HG03103 (cell line): ENCODE measurements around the gene TTLL10.

Source experiments
- ATAC-seq: cut with Tn5 transposase; IDR thresholded peaks from one replicate; pipeline ENCODE4 v1.9.1; 2021; ENCODE audit warnings: low read depth; ENCODE audit not compliant: unreplicated experiment

The TTLL10 gene

GRCh38 chr1:1203561-1204424 is 30.1 kb downstream of the TTLL10 start:
- ATAC-seq, result no peak

DNA sequence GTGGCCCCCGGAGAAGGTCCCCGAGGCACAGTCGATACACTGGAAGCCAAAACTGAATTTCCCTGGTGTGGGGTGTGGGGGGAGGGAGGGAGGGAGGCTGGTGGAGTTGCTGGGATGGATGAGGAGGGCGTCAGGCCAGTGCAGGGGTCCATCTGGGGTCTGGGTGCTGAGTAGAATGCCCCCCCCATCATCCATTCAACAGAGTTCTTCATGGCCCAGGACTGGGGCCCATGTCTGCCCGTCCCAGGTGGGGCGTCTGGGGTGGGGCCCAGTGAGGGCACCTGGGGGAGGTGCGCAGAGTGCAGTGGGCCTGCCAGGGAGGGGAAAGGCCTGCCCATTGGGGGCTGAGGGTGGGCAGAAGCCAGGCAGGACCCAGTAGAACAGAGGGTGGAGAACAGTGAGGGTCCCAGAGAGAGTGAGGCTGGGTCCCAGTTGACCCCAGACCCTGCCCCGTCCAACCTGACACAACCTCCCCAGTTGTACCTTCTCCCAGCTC is 30.8 kb downstream of the TTLL10 start:
- ATAC-seq, result no peak

DNA sequence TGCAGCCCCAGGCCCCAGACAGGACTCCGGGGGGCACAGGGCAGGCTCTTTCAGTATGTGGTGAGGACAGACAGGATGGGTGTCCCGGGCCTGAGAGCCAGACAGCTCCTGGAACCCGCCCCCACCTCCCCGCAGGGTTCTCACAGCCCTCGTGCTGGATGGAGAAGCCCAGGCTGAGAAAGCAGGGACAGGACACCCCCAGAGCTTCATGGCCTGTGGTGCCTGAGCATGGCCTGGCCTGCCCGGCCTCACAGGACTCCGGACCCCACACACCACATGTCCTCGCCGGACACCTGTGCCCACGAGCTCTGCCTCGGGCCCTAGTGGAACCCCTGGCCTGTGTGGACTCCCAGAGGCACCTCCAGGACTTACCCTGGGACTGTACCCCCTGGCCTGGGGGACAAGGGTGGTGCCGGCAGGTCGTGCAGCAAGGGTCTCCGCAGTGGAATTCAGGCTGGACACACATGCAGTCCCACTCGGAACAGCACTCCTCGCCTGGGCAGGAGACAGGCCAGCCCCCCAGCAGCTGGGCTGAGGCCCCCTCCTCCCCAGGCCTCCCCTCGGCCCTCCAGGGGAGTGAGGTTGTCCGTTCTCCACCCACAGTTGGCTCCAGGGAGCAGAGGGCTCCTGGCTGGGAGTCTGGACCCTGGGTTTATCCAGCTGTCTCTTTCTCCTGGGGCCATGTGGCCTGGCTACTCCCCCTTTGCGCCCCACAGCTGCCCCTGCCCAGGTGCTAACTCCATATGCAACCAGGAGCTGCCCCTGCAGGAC is 31.5 kb downstream of the TTLL10 start:
- ATAC-seq, result no peak

- no peak for ATAC-seq
Measured at GRCh38 chr1:1205769-1206375, 32.2 kb downstream of the TTLL10 start.

DNA sequence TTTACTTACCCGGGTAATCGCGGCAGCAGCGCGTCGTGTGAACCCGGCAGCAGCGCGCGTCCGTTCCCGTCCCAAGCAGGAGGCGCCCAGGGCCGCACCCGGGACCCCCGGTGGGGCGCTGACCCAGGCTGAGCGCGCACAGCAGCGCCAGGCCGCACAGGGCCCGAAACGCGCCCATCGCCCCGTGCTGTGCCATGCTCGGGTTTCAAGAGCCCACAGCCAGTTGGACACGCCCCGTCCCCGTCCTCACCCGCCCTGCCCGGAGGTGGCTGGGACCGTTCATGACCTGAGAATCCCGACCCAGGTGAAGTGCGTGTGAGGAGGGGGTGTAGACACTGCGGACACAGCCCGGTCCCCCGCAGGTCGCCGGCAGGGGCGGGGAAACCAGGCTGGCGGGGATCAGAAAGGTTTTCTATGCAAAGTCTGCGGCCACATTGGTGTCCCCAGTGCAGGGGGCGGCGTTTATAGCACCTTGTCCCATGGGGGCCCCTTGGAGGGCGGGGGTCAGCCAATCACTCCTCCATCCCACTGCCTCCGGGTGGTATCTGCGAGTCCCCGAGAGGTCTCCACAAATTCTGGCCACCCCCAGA is 32.8 kb downstream of the TTLL10 start, which contains the start of gene TNFRSF18:
Gene TNFRSF18, minus strand, starts transcription at position 217 of the 590 bp plus-strand sequence. Its CDS starts 21 bp downstream, at position 196.
- ATAC-seq, result no peak

- ATAC-seq, result no peak
Measured at GRCh38 chr1:1206966-1207531, 33.4 kb downstream of the TTLL10 start.

- ATAC-seq, result no peak
Measured at GRCh38 chr1:1207571-1207892, 33.9 kb downstream of the TTLL10 start.

GRCh38 chr1:1208713-1209433 is 35.2 kb downstream of the TTLL10 start:
- ATAC-seq, result no peak

DNA sequence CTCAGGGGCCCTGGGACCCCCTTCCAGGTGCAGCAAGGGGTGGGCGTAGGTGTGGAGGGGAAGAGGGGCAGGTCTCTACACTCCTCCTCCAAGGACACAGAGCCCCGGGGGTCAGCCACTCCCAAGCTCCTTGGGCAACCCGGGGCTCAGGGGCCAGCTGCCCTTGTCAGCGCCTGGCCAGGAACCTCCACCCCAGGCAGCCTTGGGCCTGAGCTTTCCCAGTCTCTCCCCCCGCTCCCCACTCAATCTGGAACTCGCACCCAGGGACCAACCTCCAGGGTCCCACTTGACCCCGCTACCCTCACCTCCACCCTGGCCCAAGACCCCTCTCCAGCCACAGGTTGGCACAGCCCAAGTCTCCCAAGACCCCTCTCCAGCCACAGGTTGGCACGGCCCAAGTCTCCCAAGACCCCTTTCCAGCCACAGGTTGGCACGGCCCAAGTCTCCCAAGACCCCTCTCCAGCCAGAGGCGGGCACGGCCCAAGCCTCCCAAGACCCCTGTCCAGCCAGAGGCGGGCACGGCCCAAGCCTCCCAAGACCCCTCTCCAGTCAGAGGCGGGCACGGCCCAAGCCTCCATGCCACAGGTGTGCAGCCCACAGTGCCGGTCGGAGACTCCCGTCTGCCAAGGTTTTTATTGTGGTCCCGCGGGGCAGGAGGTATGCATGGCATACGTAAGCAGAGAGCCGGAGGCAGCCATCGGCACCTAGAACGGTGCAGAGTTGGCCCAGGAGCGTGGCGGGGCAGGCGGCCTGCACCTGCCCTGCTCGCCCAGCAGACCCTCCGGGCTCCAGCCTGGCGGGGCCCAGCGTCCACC is 37.3 kb downstream of the TTLL10 start:
- no peak for ATAC-seq

DNA sequence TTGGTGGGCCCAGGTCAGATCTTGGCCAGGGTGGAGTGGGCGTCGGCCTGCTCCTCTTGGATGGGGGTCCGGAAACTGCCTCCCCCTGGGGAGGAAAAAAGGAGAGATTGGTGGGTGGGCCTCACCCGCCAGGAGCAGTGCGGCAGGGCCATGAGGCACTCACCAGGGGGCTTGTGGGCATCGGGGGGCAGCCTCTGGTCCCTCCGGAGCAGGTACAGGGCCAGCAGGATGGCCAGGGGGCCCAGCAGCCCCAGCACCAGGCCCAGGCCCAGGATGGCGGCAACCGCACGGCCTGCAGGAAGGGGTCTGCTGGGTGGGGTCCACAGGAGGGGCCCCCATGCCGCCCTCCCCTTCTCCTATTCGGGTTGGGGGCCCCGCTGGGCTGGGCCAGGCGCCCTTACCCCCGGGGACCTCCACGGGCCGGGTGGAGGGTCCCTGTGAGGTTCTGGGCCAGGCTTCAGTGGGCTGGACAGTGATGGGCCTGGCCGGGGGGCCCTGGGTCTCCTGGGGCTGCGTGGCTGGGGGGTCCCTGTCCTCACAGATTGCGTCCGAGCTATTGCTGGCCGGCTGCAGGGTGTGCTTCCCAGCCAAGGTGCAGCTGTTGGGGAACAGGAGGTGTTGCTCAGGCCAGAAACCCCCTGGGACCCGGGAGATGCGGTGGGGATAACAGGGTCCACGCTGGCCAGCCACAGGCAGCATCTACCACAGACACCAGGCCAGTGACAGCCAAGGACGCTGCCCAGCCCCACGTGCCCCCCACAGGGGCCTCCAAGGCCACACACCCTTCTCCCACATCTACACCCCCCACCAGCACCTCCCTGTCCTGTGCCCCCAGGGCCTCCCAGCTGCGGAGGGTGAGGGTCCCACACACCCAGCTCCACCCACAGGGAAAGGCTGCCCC is 38.1 kb downstream of the TTLL10 start:
- no peak for ATAC-seq

GRCh38 chr1:1212780-1213344 is 39.2 kb downstream of the TTLL10 start:
- ATAC-seq, result no peak

- no peak for ATAC-seq
Measured at GRCh38 chr1:1213345-1214265, 39.9 kb downstream of the TTLL10 start, which contains the start of gene TNFRSF4. TSS of gene TNFRSF4 (minus strand) at chr1:1214153. CDS start at chr1:1214127, 26 bp downstream.

DNA sequence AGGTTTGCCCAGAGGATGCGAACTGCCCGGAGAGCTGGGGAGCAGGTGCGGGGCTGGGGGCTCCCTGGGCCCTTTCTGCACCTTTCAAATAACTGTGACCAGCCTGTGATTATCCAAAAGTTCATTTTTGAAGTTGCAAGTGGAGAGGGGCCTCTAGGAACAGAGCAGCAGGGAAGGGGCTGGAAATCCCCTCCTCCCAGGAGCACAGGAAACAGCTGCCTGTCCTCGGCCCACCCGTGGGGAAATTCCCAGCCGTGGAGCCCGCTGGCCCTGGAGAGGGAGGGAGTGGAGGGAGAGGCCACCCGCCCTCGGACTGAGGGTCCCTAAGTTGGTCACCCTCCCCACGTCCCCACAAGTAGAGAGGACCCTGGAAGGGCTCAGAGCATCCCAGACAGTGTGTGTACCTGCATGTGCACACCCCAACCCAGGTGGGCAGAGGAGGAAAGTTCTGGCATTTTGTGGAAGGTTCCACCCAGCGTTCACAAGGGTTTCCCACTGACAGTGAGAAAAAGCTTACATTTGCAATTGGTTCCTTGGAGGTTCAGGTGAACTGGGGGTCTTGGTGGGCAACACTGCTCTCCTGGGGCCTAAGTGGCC is 41.5 kb downstream of the TTLL10 start:
- no peak for ATAC-seq

- ATAC-seq, result no peak
Measured at GRCh38 chr1:1215881-1216605, 42.4 kb downstream of the TTLL10 start.
